NCI-H2227 (cell line): ENCODE results near the gene PABPN1L.

ENCODE experiments used
- DNase-seq: peaks from one replicate; lab custom pipeline; 2025; ENCODE audit not compliant: unreplicated experiment; lab: John Stamatoyannopoulos, UW

Gene PABPN1L

GRCh38 chr16:88814144-88814502, 52.3 kb downstream of the PABPN1L start:
- no peak for DNase-seq
